ENCODE data around the gene CCM2. TPM values are rescaled to one million over a fixed set of nuclear protein-coding genes. Genes with fewer than 3 reads are reported as not detected.
"Not testable (repeated sequence)": the region's sequence is repeated elsewhere in the genome, so short reads cannot be mapped to it uniquely, and the experiment has no call there.

Gene CCM2
- total RNA-seq, 1 experiment from 2014 or later: 61.5 TPM

GRCh38 chr7:44981035-44981706 is 18.8 kb upstream of the CCM2 start:
- DNase-seq (ENCODE audit: low spot score): no peak

- no peak for DNase-seq (ENCODE audit: low spot score)
Measured at GRCh38 chr7:44982535-44982923, 17.5 kb upstream of the CCM2 start.

DNA sequence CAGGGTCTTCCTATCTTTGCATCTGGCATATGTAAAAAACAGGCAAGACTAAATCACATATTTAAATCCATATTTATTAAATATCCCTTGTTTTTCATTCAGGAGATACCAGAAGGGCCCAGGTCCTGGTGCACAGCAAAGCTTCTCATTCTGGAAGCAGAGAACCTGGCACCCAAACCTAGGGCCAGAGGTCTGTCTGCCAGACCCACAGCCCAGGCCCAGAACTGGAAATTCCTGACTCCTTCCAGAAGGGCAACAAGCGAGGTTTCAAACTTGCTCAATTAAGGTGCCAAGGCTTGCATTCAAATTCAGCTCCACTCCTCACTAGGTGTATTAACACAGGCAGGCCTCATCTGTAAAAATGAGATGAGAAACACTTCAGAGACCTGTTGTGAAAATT is 17.0 kb upstream of the CCM2 start:
- no peak for DNase-seq (ENCODE audit: low spot score)

DNA sequence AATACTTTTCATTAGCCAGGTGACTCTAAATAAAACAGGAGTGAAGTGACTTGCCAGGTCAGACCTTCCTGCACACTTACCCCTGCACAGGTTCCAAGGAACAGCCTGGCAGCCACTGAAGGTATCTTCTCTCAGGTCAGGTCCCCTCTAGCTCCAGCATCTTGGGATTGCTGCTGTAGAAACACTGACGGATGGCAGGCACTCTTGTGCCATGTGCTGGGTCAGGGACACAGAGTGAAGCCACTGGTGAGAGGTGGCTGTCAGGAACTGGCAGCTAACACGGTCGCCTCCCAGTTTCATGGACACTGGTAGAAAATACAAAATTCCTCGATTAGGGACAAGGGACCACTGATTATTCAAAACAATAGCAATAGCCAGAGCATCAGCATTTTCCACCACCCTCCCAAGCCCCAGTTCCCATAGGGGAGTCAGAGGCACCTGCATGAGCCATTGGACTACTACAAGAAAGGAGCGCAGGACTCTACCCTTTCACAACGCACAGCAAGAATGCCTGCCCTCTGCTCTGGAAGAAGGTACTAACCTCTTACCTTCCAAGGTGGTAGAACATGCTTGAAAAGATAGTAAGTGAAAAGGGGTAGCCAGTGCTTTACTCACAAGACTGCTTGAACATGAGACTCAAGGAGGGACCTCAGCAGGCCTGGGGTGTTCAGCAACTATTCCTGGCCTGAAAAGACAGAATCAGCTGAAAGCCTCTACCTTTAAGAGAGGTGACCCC is 16.1 kb upstream of the CCM2 start:
- DNase-seq (ENCODE audit: low spot score): no peak

DNA sequence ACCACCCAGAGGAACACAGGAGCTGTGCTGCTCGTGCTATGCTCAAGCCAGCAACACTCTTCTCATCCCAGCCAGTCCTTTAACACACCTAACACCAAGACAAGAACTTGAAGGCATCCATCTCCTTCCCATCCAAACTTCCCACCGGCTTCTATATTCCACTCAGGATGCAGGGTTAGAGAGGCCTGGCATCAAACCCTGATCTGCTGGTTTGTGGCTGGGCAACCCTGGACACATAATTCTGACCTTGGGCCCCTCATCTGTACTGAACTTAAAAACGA is 15.6 kb upstream of the CCM2 start:
- DNase-seq (ENCODE audit: low spot score): no peak

GRCh38 chr7:44985033-44985695 is 14.8 kb upstream of the CCM2 start:
- no peak for DNase-seq (ENCODE audit: low spot score)

GRCh38 chr7:44985900-44986217 is 14.1 kb upstream of the CCM2 start:
- no peak for DNase-seq (ENCODE audit: low spot score)

DNA sequence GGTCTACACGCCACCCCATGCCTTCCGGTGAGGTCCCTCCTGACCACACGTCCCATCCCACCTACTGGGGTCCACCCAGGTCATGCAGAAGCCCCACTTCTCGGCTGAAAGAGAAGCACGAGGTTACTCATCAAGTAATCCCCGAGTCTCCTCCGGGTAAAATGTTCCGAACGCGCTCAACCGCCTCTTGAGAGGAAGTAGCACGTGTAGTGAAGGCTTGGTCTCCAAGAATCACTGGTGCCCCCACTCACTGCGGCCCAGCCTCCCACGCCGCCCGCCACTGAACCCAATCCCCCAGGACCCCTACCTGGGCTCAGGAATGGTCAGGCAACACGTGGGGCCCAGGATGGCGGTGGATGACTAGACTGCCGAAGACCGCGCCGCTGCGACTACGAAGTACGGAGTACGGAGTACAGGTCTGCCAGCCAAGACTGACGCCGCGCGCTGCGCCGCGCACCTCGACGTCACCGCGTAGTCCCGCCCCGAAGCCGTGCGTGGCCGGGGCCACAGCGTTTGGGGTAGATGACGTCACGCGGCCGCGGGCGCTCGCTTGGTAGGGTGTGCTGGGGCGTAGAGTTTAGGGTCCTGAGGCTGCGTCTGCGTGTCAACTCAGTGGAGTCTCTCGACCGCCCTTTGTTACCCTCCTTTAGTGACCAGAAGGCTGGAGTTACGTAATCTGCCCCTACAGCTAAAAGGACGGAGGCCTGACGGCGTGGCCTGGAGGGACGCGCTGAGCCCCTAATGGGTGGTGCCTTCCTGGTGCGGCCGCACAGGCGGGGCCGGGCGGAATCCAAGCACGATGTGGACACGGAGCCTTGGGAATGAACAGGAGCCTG is 13.6 kb upstream of the CCM2 start:
- peak; percentile 98 for DNase-seq (ENCODE audit: low spot score)

DNA sequence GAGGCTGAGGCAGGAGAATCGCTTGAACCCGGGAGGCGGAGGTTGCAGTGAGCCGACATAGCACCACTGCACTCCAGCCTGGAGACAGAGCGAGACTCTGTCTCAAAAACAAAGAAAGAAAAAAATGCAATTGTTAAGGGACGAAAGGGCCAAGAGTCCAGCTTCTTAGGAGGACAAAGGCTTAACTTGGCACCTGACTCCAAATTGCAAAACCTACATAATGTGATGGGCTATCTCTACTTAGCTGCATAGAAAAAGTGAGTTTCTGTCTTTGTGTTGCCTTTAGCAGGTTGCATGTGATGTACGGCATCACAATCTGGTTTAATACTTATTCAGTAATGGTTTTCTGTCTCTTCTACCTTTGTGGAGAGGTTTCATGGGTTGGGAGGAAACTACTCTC is 12.5 kb upstream of the CCM2 start:
- no peak for DNase-seq (ENCODE audit: low spot score)

- DNase-seq (ENCODE audit: low spot score): no peak
Measured at GRCh38 chr7:44987996-44988395, 12.0 kb upstream of the CCM2 start.

DNA sequence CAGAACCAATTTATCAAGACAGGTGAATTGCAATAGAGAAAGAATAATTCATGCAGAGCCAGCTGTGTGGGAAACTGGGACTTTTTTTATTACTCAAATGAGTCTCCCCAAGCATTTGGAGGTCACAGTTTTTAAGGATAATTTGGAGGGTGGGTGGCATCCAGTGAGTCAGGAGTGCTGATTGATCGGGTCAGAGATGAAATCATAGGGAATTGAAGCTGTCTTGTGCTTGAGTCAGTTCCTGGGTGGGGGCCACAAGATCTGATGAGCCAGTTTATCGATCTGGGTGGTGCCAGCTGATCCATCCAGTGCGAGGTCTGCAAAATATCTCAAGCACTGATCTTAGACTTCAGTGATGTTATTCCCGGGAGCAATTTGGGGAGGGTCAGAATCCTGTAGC is 11.3 kb upstream of the CCM2 start:
- no peak for DNase-seq (ENCODE audit: low spot score)

DNA sequence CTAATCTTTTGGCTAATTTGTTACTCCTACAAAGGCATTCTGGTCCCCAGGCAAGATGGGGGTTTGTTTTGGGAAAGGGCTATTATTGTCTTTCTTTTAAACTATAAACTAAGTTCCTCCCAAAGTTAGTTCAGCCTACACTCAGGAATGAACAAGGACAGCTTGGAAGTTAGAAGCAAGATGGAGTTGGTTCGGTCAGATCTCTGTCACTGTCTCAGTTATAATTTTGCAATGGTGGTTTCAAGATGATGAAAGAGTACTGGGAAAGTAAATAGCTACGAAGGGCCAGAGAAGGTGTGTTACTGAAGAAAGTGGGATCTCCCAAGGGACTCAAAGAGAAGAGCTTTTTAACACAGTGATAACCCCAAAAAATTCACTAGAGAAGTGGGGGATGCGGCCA is 10.9 kb upstream of the CCM2 start:
- no peak for DNase-seq (ENCODE audit: low spot score)

DNA sequence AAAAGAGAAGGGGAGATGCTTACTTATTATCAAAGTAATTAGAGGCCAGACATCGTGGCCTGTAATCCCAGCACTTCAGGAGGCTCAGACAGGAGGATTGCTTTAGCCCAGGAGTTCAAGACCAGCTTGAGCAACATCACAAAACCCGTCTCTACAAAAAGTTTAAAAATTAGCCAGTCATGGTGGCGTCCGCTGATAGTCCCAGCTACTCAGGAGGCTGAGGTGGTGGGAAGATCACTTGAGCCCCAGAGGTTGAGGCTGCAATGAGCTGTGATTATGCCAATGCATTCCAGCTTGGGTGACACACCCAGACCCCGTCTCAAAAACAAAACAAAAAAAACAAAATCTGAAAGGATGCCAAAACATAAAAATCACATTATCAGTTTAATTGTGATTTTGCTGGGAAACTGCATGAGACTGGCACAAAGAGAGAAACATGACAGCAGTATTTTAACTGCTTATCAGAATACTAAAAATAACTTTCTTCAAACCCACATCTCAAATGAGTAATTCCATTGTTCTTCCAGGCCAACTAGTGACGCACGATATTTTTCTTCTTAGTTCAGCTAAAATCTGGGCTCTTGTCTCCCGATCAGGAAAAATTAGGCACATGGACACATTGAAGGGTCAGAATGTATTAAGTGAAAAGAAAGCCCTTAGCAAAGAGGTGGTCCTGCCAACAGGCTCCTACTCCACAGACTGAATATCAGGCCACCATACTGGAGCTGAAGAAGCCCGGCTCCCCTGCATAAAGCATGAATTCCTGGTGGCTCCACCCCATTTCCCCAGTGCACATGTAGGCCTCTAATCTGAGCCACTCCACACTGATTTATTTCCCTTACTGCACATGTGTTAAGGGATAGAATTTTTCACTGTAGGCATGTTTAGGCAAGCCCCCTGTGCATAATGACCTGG is 9.6 kb upstream of the CCM2 start:
- DNase-seq (ENCODE audit: low spot score): peak; percentile 66

GRCh38 chr7:44992004-44992795 is 7.8 kb upstream of the CCM2 start:
- not testable (repeated sequence) for DNase-seq (ENCODE audit: low spot score)

DNA sequence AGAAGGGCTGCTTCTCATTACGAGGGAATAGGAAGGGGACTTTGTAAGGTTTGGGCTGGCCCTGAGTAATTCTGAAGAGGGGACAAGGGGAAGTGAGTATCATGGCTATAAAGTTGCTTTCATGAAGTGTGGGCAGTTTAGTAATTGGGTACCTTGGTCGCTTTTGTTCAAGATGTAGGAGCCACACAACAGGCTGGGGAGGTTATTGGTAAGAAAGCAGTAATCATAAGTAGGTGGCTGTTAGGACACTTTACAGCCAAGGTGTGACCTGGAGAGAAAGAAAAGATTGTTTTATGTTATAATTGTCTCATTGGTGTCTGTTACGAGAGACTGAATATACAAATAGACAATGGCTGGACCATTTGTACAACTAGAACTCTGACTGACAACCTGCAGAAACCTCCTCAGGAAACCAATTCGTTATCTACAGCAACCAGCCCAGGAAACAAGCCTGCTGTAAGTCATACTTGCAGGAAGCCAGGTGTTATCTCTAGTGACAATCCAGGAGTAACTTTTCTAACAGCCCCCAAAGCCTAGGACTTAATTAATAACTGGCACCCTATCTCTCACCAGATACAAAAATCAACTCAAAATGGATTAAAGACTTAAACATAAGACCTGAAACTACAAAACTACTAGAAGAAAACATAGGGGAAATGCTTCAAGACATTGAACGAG is 5.0 kb upstream of the CCM2 start:
- DNase-seq (ENCODE audit: low spot score): no peak

GRCh38 chr7:44995555-44996493 is 4.2 kb upstream of the CCM2 start:
- DNase-seq (ENCODE audit: low spot score): no peak

GRCh38 chr7:44998153-44998871 is 1.7 kb upstream of the CCM2 start:
- DNase-seq (ENCODE audit: low spot score): no peak

All from H4 (cell line).